Body of pancreas (tissue), 4 donors: ENCODE data around the gene EYA2. TPM values are rescaled to one million over a fixed set of nuclear protein-coding genes. Genes with fewer than 3 reads are reported as not detected.

Source experiments
- ATAC-seq: fragments of 150-250 bp; one replicate; pipeline ENCODE4 v1.9.1; 2016
- DNase-seq, 4 donors: peaks; one replicate each; pipeline ENCODE4 v3.0.0-alpha.2; 2019
- H3K27ac ChIP-seq, 4 donors: fragments of 200-600 bp; sonication (generic); 1 replicate in 3 of 4; 2 replicates in 1 of 4; pipeline versions ENCODE4 v1.5.1 to v1.6.1; 2016 to 2019; ENCODE audit warnings: mild to moderate bottlenecking in 1 of 4, mixed read lengths in 1 of 4, moderate library complexity in 1 of 4
- H3K27me3 ChIP-seq, 2 donors: fragments of 200-600 bp; sonication (generic); one replicate each; pipeline ENCODE4 v1.6.0; 2016; ENCODE audit warnings: mild to moderate bottlenecking in 1 of 2
- H3K36me3 ChIP-seq, 2 donors: fragments of 200-600 bp; sonication (generic); replicated peaks in 1 of 2; 2 replicates each; pipeline ENCODE4 v1.5.1; 2016; ENCODE audit warnings: low read depth in 2 of 2; ENCODE audit not compliant: insufficient read depth in 1 of 2
- H3K4me1 ChIP-seq: fragments of 200-600 bp; sonication (generic); one replicate; pipeline ENCODE4 v1.6.0; 2016
- H3K4me3 ChIP-seq, 2 donors: fragments of 200-600 bp; sonication (generic); 1 replicate in 1 of 2; 2 replicates in 1 of 2; pipeline ENCODE4 v1.5.1; 2016 to 2019
- H3K9me3 ChIP-seq, 3 donors: fragments of 200-600 bp; sonication (generic); 1 replicate in 2 of 3; 2 replicates in 1 of 3; pipeline ENCODE4 v1.5.1; 2016
- POLR2A ChIP-seq, 3 donors: fragments of 450-650 bp; IDR thresholded peaks; one replicate each; pipeline ENCODE4 v1.6.1; 2016; ENCODE audit warnings: antibody characterized with exemption in 3 of 3, mild to moderate bottlenecking in 2 of 3
- WGBS, 2 donors: methylation state at CpG; one replicate each; pipeline ENCODE4 v1.1.5; 2017; 5-methylcytosine and 5-hydroxymethylcytosine counted together
- intact Hi-C: fragments of 100-400 bp; cut with DNase I; formaldehyde crosslinking; loops from one replicate; pipeline ENCODE4 v1.15.1; 2023
- total RNA-seq, 2 donors: library from RNA; depleted of rRNA; stranded (reverse); fragments of >200 nt; gene quantifications; one replicate each; pipeline ENCODE4 v1.1.0, GENCODE V29; 2016
- TF ChIP-seq, protein P1 (sequence below), 7 experiments: fragments of 450-650 bp in 4 of 7; fragments of 200-600 bp in 3 of 7; sonication (generic) in 3 of 7; IDR thresholded peaks; one replicate each; pipeline ENCODE4 v1.5.1; 2016 to 2019; ENCODE audit warnings: antibody characterized with exemption in 7 of 7

Gene EYA2
- total RNA-seq, 2 donors from 2014 or later, result 0.52 to 3.6 TPM

GRCh38 chr20:47179267-47179666 lies 284.6 kb downstream of the EYA2 start:
- ATAC-seq, result no peak
- Histone ChIP-seq H3K4me3 (no peak overlapping the region), H3K4me1 (no peaks in the 10 kb centered on the region), H3K27me3 (no peaks in the 10 kb centered on the region), H3K9me3 (no peaks in the 10 kb centered on the region), H3K36me3 (no peaks in the 10 kb centered on the region), H3K27ac (no peak overlapping the region)
- TF ChIP-seq, protein P1, sequence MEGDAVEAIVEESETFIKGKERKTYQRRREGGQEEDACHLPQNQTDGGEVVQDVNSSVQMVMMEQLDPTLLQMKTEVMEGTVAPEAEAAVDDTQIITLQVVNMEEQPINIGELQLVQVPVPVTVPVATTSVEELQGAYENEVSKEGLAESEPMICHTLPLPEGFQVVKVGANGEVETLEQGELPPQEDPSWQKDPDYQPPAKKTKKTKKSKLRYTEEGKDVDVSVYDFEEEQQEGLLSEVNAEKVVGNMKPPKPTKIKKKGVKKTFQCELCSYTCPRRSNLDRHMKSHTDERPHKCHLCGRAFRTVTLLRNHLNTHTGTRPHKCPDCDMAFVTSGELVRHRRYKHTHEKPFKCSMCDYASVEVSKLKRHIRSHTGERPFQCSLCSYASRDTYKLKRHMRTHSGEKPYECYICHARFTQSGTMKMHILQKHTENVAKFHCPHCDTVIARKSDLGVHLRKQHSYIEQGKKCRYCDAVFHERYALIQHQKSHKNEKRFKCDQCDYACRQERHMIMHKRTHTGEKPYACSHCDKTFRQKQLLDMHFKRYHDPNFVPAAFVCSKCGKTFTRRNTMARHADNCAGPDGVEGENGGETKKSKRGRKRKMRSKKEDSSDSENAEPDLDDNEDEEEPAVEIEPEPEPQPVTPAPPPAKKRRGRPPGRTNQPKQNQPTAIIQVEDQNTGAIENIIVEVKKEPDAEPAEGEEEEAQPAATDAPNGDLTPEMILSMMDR (IDR thresholded peaks at IDR 0.05), result no peak
- TF ChIP-seq POLR2A (IDR thresholded peaks at IDR 0.05), result no peak
- DNase-seq, result no peak
- intact Hi-C loops, result no loop called here

DNA sequence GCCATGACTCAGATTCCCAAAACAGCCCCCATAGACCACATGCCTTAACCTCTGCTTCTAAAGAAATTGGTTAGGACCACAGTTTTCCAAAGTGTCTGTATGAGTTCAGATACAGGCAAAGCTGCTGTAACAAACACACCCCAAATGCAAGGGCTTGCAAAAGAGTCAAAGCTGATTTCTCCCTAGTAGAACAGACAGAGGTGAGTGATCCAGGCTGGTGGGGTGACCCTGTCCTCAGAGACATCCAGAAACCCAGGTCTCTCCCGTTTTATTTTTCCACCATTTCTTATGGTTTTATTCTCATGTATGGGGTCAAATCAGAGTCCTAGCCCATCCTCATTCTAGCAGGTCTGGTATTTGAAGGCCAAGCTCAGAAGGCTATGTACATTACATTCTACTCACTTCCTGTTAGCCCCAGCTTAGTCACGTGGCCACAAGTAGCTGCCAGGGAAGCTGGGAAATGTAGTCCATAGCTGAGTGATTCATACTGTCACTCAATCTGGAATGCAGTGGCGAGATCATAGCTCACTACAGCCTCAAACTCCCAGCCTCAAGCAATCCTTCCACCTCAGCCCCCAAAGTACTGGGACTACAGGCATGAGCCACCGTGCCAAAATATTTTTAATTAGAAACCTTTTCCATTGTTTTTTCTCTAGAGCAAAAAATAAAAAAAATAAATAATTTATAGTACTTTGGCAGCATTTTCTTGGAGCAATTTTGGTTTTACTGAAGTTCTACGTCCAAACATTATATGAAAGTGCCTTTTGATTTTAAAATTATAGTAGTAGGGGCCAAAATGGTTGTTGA lies 286.6 kb downstream of the EYA2 start:
- H3K36me3 ChIP-seq, result no peaks in the 10 kb centered on the region
- peak in 1 of 4 donors; percentile 42 for DNase-seq
- H3K9me3 ChIP-seq, result no peaks in the 10 kb centered on the region
- no peaks in the 10 kb centered on the region for H3K4me1 ChIP-seq
- no peak overlapping the region for H3K27ac ChIP-seq
- TF ChIP-seq POLR2A (IDR thresholded peaks at IDR 0.05), result no peak
- TF ChIP-seq, protein P1 (IDR thresholded peaks at IDR 0.05), result no peak
- intact Hi-C loops, result no loop called here
- WGBS, 2 donors, result 77 to 82% methylated on average over 5 of the region's 5 CpGs
- no peaks in the 10 kb centered on the region for H3K27me3 ChIP-seq
- no peak overlapping the region for H3K4me3 ChIP-seq
- ATAC-seq, result no peak

DNA sequence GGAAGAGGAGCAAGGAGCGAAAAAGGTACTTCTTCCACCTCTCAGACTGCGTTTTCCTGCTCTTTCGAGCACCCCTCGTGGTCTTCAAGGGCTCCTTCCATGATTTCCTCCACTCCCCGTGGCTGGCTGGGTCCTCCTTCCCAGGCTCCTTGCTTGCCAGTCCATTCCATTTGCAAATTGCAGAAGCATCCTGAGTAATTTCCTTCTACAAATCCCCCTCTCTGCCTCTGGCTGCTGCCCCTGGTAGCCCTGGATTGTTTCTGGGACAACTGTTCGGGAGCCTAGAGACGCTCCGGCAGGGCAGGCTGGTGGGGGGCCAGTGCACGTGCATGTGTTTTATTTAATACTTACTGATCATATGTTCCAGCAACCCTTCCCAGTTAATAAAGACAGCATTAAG lies 288.7 kb downstream of the EYA2 start:
- H3K4me3 ChIP-seq, result no peak overlapping the region
- H3K27me3 ChIP-seq, result no peaks in the 10 kb centered on the region
- H3K9me3 ChIP-seq, result no peaks in the 10 kb centered on the region
- TF ChIP-seq, protein P1 (IDR thresholded peaks at IDR 0.05), result no peak
- TF ChIP-seq POLR2A (IDR thresholded peaks at IDR 0.05), result no peak
- intact Hi-C loops, result no loop called here
- H3K36me3 ChIP-seq, result no peaks in the 10 kb centered on the region
- no peaks in the 10 kb centered on the region for H3K4me1 ChIP-seq
- ATAC-seq (no peak), DNase-seq (no peak)
- WGBS, 2 donors, result 45 to 65% methylated on average over 9 of the region's 9 CpGs
- no peak overlapping the region for H3K27ac ChIP-seq

- ATAC-seq (no peak), DNase-seq (no peak)
- intact Hi-C loops, result no loop called here
- no peaks in the 10 kb centered on the region for H3K4me1 ChIP-seq
- no peak overlapping the region for H3K4me3 ChIP-seq
- no peaks in the 10 kb centered on the region for H3K9me3 ChIP-seq
- no peaks in the 10 kb centered on the region for H3K27me3 ChIP-seq
- H3K36me3 ChIP-seq, result no peaks in the 10 kb centered on the region
- WGBS, 2 donors, result 69 to 79% methylated on average over 11 to 19 of the region's 19 CpGs
- TF ChIP-seq POLR2A (IDR thresholded peaks at IDR 0.05), result no peak
- TF ChIP-seq, protein P1 (IDR thresholded peaks at IDR 0.05), result no peak
- no peak overlapping the region for H3K27ac ChIP-seq
Measured at GRCh38 chr20:47187450-47188195, 293.0 kb downstream of the EYA2 start.
